H1 (cell line): ENCODE measurements around the gene GTPBP1. TPM values are rescaled to one million over a fixed set of nuclear protein-coding genes. Genes with fewer than 3 reads are reported as not detected.

Experiments used
- CREB1 ChIP-seq: IDR thresholded peaks from 2 replicates; pipeline ENCODE4 v1.6.1; 2012; ENCODE audit warnings: inconsistent platforms
- CTCF ChIP-seq, 3 experiments: IDR thresholded peaks; 1 replicate in 2 of 3; 2 replicates in 1 of 3; pipeline versions ENCODE4 v1.5.1 to v1.6.1; 2011; ENCODE audit warnings: low read length in 3 of 3, mild to moderate bottlenecking in 3 of 3, inconsistent platforms in 2 of 3, low read depth in 1 of 3, moderate library complexity in 1 of 3; ENCODE audit not compliant: insufficient read depth in 1 of 3; ENCODE audit errors: control extremely low read depth in 1 of 3
- EP300 ChIP-seq, 2 experiments: IDR thresholded peaks; 1 replicate in 1 of 2; 2 replicates in 1 of 2; pipeline ENCODE4 v1.6.1; 2011 to 2012; ENCODE audit warnings: low read depth in 2 of 2, low read length in 2 of 2, mild to moderate bottlenecking in 2 of 2, borderline replicate concordance in 1 of 2, inconsistent platforms in 1 of 2, moderate library complexity in 1 of 2
- KDM5A ChIP-seq: fragments of 200-600 bp; IDR thresholded peaks from 2 replicates; pipeline ENCODE4 v1.7.1; 2012; ENCODE audit warnings: mild to moderate bottlenecking, low read length, inconsistent platforms, mixed read lengths
- NANOG ChIP-seq: IDR thresholded peaks from 2 replicates; pipeline ENCODE4 v1.6.1; 2011; ENCODE audit warnings: low read length, low read depth, mild to moderate bottlenecking, inconsistent platforms; ENCODE audit not compliant: insufficient read depth, poor library complexity, severe bottlenecking
- polyA plus RNA-seq, 7 experiments: library from polyadenylated mRNA; depleted of rRNA in 3 of 7; stranded (reverse) in 5 of 7; unstranded in 2 of 7; fragments of >200 nt in 5 of 7; fragments of 200-250 nt in 2 of 7; gene quantifications; 1 replicate in 5 of 7; 2 replicates in 1 of 7; 4 replicates in 1 of 7; pipeline versions ENCODE4 v1.2.1 to v1.2.3, GENCODE V29; 2011 to 2013; ENCODE audit warnings: missing spikeins in 2 of 7, mixed read lengths in 2 of 7
- total RNA-seq: library from RNA; stranded (reverse); fragmentation: NEBNext Ultra II Directional; extraction: Animal tissue kit (Norgen Biotek cat#: 25700); gene quantifications from 2 replicates; pipeline ENCODE4 v1.2.1, GENCODE V29; 2021

GTPBP1 gene
- total and polyA plus RNA-seq, 2 of the 8 experiments (the other 6 are each of a cell fraction or from before 2014, with no cell fraction given), result 53.1 to 91.8 TPM

GRCh38 chr22:38751422-38752346 is 45.9 kb downstream of the GTPBP1 start (continued):
- TF ChIP-seq CTCF (IDR thresholded peaks at IDR 0.05; ENCODE audit: control extremely low read depth in 1 of 3, insufficient read depth in 1 of 3, low read depth in 1 of 3, low read length in 3 of 3) (no peak), NANOG (no peak), EP300 (IDR thresholded peaks at IDR 0.05; ENCODE audit: borderline replicate concordance in 1 of 2, low read depth in 2 of 2, low read length in 2 of 2) (no peak), KDM5A (no peak), CREB1 (no peak)
